Measurements from ENCODE around the gene SLC29A4.
"Not testable (repeated sequence)": the region's sequence is repeated elsewhere in the genome, so short reads cannot be mapped to it uniquely, and the experiment has no call there.

The SLC29A4 gene

GRCh38 chr7:5282543-5283316 is at the start of gene SLC29A4:
Gene SLC29A4, plus strand, starts transcription at chr7:5282943. Its CDS starts 4,874 bp downstream, at chr7:5287817.
- DNase-seq (ENCODE audit: low read depth): no peak

GRCh38 chr7:5234852-5235831 is 47.6 kb upstream of the SLC29A4 start:
- peak; percentile 13 for DNase-seq (ENCODE audit: low read depth)

DNA sequence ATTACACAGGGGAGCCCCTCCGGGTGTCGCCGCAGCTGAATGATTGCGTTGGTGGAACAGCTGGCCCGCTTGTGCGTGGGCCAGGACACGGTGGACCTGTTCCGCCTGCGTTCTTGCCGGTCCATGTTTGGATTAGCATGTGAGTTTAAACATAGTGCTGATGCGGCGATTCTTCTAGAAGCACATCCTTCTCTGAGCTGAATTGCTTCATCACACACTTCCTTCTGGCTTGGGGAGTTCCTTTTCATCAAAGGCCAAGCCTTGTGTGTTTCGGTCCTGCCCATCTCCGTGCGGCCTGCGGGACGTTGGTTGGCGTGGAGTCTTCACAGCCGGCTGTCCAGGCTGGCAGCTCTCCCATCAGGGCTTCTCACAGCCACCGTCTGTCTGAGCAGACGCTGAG is 45.5 kb upstream of the SLC29A4 start:
- DNase-seq (ENCODE audit: low read depth): peak; percentile 26

GRCh38 chr7:5238500-5238899 is 44.2 kb upstream of the SLC29A4 start:
- DNase-seq (ENCODE audit: low read depth): no peak

- no peak for DNase-seq (ENCODE audit: low read depth)
Measured at GRCh38 chr7:5243261-5243660, 39.5 kb upstream of the SLC29A4 start.

GRCh38 chr7:5248201-5248885 is 34.4 kb upstream of the SLC29A4 start:
- peak; percentile 31 for DNase-seq (ENCODE audit: low read depth)

GRCh38 chr7:5250787-5251186 is 32.0 kb upstream of the SLC29A4 start:
- not testable (repeated sequence) for DNase-seq (ENCODE audit: low read depth)

- not testable (repeated sequence) for DNase-seq (ENCODE audit: low read depth)
Measured at GRCh38 chr7:5253529-5253928, 29.2 kb upstream of the SLC29A4 start.

DNA sequence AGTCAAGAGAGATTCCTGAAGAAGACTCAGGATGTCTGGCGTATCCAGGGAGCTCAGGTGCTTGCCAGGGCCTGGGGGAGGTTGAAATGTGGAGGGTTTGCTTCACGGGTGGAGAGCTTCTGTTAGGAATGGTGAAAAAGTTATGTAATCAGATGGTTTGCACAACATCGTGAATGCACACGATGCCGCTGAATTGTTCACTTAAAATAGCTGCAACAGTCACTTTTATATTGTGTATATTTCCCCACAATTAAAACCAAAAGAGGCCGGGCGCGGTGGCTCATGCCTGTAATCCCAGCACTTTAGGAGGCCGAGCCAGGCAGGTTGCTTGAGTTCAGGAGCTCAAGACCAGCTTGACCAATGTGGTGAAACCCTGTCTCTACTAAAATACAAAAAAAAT is 28.4 kb upstream of the SLC29A4 start:
- DNase-seq (ENCODE audit: low read depth): not testable (repeated sequence)

- DNase-seq (ENCODE audit: low read depth): no peak
Measured at GRCh38 chr7:5255832-5256231, 26.9 kb upstream of the SLC29A4 start.

GRCh38 chr7:5260530-5261068 is 22.1 kb upstream of the SLC29A4 start:
- not testable (repeated sequence) for DNase-seq (ENCODE audit: low read depth)

DNA sequence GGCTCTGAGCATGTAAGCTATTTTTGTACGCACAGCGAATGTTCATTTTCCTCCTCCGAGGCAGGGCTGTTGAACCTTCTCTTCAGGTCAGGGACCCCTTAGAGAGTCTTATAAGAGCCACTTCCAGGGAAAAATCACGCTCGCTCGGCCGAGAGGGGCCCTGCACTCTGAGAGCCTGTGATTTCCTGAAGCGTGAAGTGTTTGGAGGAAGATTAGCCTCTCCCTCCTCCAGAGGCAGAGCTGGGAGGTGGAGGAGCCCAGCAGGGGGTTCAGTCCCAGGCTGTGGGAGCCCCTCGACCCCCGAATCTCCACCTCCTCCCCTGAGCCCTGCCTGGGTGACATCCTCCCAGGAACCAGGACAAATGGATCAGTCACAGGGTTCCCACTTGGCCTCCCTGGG is 19.7 kb upstream of the SLC29A4 start:
- DNase-seq (ENCODE audit: low read depth): not testable (repeated sequence)

GRCh38 chr7:5265320-5266190 is 17.2 kb upstream of the SLC29A4 start:
- no peak for DNase-seq (ENCODE audit: low read depth)

DNA sequence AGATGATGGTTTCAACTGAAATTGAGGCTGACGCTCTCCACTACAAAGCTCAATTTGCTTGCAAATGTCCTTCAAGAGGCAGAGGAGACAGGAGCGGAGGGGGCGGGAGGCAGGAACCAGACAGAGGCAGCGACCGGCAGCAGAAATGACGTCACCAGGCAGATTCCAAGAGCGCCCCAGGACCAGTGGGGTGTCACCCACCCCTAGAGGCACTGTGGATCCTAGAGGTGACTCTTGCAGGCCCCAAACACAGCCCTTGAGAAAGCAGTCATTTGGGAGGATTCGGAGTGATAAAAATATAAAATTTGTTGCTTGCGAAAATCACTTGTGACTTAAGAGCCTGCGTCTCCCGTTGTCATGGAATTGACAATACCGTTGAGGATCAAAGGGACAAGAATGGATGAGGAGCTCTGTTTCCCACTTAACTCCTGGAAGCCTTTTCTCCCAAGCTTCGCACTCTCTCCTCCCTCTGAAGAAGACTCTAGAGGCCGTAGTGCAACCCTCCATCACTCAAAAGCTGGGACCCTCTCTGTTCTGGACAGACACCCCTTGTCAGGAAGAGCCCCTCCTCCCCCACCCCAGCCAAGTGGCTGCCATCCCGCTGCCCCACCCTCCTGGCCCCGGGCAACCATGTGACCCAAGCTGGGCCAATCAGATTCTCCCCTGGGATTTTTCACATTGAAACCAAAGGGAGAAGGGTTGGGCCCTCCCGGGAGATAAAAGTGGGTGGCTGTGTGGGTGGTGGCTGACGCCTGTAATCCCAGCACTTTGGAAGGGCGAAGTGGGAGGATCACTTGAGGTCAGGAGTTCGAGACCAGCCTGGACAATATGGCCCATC is 16.3 kb upstream of the SLC29A4 start:
- DNase-seq (ENCODE audit: low read depth): no peak

DNA sequence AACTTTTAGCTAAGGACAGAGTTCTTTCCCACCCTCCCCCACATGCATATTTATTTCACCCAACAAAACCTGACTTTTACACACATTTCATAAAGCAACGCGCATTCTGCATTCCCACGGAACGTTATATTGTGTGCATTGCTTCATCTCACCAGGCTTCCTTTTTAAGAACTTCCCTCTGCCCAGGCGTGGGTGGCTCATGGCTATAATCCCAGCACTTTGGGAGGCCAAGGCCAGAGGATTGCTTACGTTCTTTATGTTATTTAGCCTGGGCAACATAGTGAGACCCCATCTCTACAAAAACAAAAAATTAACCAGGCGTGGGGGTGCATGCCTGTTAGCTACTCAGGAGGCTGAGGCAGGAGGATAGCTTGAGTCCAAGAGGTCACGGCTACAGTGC is 14.9 kb upstream of the SLC29A4 start:
- DNase-seq (ENCODE audit: low read depth): not testable (repeated sequence)

- not testable (repeated sequence) for DNase-seq (ENCODE audit: low read depth)
Measured at GRCh38 chr7:5269992-5270657, 12.6 kb upstream of the SLC29A4 start.

GRCh38 chr7:5270788-5271187 is 12.0 kb upstream of the SLC29A4 start:
- no peak for DNase-seq (ENCODE audit: low read depth)

GRCh38 chr7:5273831-5274405 is 8.8 kb upstream of the SLC29A4 start:
- DNase-seq (ENCODE audit: low read depth): not testable (repeated sequence)

DNA sequence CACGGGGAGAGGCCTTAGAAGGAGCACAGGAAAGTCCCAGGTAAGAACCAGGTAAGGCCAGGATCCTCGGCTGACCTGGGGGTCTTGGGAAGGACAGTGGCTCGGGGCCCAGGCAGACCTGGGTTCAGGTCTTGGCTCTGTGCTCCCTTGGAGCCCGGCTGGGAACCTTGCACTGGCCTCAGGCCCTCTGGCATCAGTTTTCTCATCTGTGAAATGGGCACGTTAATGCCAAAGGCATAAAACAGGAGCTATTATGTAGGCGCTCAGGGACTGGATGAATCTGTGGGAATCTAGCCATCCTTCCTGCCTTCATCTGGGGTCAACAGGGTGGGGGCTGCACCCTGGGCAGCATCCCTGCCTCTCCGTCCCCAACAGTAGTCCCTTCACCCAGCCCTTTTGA is 8.3 kb upstream of the SLC29A4 start:
- no peak for DNase-seq (ENCODE audit: low read depth)

All from iris pigment epithelial cell (primary cell).